Stimulated activated CD8-positive, alpha-beta memory T cell treated with anti-CD3 and anti-CD28 coated beads, Interleukin-12 subunit alpha, Interleukin-12 subunit beta, amount 100 ng/mL, for 24 hours (primary cell): Measurements from ENCODE around the gene DNAAF5.

Source experiments
- DNase-seq: peaks from one replicate; pipeline ENCODE4 v3.0.0-alpha.2; 2020; ENCODE audit errors: extremely low read depth

Gene DNAAF5

DNA sequence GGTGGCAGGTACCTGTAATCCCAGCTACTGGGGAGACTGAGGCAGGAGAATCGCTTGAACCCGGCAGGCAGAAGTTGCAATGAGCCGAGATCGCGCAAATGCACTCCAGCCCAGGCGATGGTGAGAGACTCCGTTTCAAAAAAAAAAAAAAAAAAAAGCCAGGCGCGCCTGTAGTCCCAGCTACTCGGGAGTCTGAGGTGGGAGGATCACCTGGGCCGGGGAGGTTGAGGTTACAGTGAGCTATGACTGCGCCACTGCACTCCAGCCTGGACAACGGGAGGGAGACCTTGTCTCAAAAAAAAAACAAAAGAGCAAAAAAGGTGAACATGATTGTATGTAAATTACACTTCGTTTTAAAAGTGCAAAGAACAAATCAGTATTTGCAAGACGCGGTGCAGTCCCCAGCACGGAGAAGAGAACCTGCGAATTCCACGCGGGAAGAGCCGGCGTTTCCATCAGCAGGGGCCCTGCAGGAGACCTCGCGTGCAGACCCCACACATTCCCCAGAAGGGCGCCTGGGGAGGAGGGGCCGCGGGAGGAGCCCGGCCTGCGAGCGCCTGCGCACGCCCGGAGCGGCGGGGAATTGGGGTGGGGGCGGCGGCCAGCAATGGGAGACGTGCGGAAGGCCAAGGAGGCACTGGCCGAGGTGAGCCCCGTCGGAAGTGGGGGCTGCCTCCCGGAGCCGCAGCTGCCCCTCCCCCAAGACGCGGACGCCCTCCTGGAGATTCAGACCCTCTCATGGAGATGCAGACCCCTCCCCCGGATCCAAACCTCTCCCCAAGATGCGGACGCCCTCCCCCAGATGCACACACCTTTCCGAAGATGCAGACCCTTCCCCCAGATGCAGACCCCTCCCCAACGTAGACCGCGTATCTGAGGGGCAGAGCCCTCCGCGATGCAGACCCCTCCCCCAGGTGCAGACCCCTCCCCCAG, 89.1 kb downstream of the DNAAF5 start:
- DNase-seq: no peak

DNA sequence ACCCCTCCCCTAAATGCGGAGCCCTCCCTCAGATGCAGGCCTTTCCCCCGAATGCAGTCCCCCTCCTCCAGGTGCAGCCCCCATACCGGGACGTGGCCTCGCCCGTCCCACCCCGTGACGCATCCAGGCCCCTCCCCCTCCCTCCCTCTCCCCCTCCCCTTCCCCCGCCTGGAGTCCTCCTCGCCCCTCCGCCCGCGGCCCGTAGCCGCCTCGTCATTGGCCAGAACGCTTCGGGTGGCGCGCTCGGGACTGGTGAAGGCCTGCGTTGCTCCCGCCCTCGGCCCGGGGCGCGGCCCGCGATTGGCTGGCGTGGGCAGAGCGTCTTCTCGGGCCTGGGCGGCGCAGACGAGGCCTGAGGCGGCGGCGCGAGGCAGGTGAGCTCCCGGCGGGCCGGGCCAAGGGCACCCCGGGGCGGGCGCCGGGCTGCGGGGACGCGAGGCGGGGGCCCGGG, 89.8 kb downstream of the DNAAF5 start:
- peak; percentile 90 for DNase-seq

DNA sequence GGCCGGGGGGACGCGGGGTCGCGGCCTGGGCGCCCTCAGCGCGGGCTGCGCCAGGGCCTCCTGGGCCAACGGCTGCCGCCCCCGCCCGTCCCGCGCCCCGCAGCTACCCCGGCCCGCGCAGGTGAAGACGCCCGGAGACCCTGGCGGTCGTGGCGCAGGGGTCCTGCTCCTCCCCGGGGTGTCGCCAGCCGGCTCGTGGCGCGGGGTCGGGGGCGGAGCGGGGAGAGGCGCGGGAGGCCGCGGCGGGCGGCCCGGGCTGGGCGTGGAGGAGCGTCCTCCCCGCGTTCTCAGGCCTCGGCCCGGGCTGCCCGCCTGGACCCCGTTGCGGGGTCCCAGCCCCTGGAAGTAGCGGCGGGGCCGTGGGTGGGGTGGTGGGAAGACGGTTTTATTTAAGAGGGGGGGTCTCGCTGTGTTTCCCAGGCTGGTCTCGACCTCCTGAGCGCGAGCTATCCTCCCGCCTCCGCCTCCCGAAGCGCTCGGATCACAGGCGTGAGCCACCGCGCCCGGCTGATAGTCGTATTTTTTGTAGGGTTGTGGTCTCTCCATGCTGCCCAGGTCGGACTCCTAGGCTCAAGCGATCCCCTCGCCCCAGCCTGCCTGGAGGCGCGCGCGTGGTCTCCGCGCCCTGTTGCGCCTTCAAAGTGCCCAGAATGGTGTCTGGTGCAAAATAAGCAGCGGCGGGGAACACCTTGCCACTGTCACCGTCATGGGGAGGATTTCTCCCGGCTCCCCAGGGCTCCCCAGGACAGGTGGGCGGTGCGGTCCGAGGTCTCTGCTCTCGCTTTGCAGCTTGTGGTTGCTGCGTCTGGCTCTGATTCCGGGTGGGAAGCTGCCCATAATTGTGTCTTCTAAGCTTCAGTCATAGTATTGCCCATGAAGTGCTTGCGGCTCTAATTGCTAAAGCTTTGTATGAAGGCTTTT, 90.5 kb downstream of the DNAAF5 start:
- DNase-seq: no peak

DNA sequence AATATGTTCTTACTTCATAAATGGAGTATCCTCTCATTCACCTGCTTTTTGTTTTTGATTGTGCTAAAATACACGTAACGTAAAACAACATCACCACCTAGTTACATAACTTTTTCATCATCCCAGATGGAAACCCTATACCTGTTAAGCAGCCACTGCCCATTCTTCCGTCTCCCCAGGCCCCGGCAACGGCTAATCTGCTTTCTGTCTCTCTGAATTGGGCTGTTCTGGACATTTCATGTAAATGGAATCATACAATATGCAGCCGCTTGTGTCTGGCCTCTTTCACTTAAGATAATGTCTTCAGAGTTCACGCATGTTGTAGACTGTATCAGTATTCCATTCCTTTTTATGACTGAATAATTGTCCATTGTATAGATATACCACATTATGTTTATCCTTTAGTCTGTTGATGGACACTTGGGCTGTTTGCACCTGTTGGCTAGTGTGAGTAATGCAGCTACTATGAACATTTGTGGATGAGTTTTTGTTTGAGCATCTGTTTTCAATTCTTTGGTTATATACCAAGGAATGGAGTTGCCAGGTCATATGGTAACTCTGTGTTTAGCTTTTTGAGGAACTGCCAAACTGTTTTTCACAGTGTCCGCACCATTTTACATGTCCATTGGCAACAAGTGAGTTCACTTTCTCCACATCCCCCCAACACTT, 91.7 kb downstream of the DNAAF5 start:
- DNase-seq: no peak

DNA sequence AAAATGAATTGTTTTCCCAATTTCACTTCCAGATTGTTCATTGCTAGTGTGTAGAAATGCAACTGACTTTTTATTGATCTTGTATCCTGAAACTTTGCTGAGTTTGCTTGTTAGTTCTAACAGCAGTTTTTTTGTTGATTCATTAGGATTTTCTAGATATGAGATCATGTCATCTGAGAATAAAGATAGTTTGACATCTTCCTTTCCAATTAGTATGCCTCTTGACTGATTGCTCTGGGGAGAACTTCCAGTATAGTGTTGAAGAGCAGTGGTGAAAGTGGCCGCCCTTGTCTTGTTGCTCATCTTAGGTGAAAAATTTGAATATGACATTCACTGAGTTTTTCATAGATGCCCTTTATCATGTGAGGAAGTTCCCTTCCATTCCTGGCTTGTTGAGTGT, 93.8 kb downstream of the DNAAF5 start:
- DNase-seq: no peak

DNA sequence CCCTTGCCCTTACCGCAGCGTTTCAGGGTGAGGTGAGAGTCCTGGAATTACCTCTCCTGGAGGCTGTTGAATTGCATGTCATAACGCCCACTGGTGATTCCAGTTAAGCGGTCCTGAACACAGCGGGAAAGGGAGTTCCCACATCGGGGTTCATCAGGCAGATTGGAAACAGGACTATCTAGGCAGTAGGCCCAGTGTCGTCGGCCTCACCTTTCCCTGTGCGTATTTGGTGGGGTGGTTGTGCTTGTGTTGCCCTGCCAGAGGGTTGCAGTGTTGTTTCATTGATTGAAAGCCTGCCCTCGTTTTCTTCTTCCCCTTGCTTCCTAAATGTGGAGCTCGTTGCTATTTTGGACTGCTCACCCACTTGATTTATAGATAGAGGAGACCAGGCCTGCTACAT, 95.2 kb downstream of the DNAAF5 start:
- no peak for DNase-seq

DNA sequence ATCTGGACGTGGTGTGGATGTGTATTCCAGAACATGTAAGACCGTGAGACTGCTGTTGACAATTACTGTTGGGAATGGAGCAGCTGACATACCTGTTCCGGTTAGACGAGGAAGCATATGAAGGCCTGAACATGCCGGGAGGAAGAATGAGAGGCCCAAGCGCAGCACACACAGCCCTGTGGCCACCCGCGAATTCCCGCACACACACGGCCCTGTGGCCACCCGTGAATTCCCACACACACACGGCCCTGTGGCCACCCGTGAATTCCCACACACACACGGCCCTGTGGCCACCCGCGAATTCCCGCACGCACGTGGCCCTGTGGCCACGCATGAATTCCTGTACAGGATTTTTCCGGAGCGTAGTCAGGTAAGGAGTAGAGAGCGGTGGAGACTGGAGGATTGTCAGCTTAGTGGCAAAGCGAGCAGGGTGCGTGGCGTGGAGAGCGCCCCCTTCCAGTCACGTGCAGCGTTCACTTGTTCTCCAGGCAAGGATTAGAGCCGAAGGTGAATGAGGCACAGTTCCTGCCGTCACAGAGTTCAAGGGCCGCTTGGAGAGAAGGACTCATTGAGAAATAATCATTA, 96.3 kb downstream of the DNAAF5 start:
- DNase-seq: no peak

DNA sequence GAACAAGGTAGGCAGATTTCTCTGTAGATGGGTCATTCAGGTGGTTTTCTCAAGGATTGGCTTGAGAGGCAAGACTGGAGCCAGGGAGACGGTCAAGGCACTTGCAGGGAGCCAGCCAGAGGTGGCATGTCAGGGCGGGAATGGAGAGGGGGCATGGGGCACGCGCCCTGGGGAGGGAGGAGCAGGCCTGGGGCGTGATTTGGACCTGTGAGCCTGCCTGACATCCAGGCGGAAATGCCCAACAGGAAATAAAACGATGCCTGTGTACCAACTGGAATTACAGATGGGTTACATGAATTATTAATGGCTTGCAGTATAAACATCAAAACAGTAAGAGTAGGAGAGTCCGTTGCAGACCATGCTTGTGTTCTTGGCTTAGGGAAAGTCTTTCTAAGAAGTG, 97.2 kb downstream of the DNAAF5 start:
- no peak for DNase-seq

DNA sequence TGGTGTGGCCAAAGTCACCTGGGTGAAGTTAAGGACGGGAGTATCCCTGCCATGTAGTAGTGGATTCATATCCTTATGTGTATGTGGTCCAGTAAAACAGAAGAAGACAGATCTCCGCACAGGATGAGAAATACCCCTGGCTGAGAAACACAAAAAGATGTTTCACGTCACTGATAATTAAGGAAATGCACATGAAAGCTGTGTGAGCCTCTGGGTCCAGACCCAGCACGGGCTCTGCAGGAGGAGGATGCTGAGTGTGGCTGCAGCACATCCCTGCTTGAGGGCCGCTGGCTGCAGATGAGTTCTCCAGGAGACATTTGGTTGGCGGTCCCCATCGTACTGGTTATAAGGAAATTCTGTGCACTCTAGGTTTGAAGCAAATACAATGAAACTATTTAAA, 97.6 kb downstream of the DNAAF5 start:
- no peak for DNase-seq

DNA sequence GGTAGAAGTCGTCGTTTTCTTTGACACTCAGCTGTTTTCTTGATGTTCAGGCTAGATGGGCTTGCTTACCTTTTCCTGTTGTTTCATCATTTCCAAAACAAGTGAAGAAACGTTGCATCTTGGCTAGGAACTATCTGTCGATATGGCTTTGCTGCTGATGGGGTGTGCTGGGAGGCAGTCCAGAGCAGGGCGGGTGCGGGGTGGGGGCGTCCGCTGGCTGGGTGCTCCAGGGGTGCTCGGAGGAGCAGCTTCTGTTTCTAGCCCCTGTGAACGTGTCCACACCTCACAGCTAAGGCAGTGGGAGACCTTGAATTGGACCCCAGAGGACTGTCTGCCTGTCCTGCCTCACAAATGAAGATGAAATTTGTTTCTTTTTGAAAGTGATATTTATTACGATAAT, 98.2 kb downstream of the DNAAF5 start:
- no peak for DNase-seq

DNA sequence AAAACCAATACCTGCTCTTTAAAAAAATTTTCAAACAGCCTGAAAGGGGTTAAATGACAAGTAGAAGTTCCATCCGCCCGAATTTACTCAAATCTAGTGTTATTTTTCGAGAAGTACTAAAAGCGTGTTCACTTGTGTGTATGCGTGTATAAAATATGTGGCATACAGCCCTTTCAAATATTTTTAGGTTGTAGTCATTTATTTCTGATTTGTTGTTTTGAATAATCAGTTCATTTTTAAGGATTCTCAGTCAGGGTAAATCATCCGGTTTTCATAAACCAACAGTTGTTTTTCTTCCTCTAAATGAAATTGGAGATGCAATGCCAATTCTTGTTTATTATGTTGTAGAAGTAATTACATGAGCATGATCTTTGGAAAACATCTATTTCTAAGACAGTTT, 98.9 kb downstream of the DNAAF5 start:
- no peak for DNase-seq

DNA sequence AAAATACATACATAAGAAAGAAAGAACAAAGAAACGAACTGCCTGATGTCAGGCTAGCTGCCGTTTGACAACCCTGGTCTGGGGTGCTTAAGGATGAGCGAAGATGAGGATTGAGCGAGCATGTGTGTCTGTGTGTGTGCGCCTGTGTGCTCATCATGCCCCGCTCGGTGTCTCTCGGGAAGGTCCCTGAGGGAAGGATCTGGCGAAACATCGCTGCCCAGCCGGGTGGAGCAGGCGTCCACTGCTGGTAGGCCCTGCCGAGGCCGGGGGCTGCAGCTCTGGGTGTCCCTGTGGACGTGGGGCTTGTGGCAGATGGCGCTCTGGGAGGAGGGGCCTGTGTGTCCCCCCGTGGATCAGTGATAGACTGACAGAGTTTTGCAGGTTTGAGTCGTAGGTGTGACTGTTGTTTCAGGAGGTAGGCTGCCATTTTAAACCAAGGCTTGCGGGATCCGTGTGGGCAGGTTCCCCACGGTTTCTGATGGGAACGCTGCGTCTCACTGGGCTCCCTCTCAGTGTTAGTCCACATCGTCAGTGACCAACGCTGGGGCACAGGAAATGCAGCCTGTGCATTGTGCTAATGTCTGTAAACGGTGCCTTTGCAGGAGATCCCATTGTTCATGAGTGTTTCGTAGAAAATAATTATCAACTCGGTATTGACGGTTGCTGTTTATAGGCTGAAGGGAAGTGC, 99.9 kb downstream of the DNAAF5 start:
- no peak for DNase-seq

DNA sequence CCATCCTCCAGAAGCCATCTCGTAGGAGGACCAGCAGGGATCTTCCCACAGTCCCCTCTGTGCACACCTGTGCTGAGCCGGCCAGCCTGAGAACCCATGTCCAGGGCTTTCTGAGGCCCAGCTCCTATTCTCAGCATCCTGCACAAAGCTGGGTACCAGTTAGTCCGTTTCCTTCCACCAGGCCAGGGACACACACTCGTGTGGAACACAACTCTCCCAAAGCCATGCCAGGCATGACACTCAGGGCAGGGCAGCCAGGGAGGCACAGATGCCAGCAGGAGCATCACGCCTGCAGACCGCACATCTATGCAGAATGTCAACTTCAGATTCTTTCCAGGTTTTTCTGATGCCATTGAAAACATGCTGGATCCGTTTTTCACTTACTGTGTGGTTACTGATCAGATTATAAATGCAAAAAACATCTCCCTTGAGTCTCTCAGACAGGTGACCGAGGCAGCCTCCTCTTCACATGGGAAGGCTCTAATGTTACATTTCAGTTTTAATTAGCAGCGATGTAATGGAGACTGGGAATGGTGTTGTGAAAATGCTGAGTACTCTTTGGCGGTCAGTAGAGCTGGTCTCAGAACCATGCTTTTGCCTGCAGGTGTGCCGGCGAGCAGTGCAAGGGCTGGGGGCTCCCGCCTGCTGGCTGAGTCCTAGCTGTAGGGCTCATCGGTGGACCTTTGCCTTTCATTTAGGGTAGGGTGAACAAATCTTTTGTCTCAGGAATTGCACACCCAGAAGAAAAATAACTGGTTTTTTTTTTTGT, 102.5 kb downstream of the DNAAF5 start:
- DNase-seq: no peak

DNA sequence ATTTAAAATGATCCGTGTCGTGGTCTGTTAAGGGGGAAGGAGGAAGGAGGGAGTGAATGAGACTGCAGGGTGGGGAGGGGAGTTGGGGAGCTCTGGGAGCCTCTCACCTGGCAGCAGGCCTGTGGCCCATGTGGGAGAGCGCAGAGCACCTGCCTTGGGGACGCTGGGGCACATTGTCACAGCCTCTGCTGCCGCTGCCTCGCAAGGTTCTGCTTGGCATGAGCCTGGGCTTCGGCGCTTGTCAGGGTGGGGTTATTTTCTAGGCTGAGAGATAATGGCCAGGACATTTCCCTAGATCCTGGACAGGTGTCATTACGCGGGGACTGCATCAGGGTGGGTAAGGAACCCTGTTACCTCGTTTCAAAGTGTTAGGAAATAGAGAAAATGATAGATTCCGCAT, 103.6 kb downstream of the DNAAF5 start:
- no peak for DNase-seq

DNA sequence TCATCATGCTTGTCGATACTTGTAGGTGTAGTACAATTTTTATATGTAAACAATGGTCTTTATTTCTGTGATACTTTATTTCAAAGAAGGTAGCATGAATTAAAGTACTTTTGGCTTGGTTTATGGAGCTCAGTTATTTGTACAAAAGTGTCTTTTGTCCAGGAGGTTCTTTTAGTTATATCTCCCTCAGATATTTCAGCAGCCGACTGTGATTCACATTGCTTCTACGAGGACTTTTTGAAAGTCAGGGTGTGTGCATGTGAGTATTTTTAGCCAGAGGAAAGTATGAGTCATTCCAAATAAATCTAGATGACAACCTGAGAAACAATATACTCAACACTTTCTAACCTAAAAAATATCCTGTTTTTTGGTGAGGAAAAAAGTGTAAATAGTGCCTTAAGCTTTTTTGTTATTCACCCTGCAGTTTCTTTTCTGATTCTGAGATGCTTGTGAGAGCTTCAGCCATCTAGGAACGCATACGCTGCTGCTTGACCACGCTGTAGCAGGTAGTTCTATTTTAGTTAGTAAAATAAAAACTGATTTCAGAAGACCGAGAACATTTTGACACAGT, 105.2 kb downstream of the DNAAF5 start:
- no peak for DNase-seq

DNA sequence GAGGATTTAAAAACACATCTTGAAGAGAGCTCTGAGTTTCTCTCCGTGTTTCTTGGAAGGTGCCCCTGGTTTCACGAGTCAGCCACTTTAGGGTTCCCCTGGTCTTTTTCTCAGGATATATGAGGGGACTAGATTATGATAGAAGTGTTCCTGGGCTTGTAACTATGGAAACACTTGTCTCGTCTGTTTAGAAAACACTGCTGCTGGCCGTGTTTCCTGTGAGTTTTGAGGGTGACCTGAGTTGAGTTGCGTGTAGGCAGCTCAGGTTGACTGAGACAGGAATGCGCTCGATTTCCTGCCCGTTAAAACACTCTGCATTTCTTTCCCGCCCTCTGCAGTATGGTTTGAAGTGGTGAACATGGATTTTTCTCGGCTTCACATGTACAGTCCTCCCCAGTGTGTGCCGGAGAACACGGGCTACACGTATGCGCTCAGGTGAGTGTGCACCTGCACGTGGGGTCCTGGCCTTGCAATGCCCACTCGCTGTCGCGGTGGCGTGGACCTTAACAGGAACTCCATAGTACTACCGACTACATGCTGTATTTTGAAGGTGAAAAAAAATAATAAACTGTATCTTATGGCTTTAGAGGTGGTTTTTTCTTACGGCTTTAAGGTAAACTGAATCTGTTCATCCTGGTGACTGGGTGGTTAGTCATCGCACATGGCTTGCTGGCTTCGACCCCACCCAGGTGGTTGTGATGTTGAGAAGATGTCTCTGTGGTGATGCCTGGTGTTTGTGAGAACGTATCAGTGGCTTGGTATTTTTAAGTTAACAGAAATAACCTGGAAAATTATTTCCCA, 105.9 kb downstream of the DNAAF5 start, which contains the start of gene SUN1:
TSS of gene SUN1 (plus strand) at position 310 of the 801 bp plus-strand sequence. CDS start at position 359, 49 bp downstream.
- DNase-seq: peak; percentile 39

DNA sequence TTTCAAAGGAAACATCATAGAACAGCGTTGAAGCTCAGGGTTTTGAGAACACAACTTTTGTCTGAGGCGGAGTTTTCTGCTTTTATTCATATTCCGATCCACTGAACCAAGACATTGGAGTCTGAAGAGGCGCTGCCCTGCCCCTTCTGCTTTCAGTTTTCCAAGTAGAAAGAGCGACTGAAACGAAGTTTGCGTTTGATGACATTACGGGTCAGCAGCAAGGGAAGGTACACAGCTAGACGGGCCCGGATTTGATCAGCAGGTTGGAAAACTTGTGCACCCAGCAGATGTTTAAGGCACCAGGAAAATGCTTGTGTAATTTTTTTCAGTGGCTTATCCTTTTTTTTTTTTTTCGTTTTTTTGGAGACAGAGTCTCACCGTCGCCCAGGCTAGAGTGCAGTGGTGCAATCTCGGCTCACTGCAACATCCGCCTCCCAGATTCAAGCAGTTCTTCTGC, 106.5 kb downstream of the DNAAF5 start:
- no peak for DNase-seq

DNA sequence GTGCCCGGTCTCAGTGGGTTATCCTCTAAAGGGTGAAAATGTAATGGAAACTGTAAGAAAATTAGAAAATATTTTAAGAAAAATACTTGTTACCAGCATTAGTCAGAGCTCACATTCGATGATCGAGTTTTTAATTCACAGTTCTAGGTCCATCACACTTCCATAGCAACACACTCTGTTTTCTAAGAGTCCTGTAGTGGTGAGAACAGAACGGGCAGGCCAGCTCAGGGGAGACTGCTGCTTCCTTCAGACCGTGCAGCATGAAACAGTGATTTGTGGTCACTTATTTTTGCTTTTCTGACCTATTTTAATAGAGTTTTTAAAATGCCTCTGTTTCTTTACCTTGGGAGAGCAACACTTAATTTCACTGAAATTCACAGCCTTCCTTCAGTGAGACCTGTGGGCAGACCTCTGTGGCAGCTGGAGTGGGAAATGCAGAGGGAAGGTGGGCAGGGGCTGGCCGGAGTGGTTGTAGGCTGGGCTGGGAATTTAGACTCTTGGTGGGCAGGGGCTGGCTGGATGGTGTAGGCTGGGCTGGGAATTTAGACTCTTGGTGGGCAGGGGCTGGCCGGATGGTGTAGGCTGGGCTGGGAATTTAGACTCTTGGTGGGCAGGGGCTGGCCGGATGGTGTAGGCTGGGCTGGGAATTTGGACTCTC, 107.2 kb downstream of the DNAAF5 start:
- no peak for DNase-seq
